C1 segment of cervical spinal cord (tissue), 14 donors: ENCODE data around the gene MYL3.

Experiments used
- DNase-seq, 14 donors: peaks; one replicate each; lab custom pipeline; 2025; lab: John Stamatoyannopoulos, UW

Gene MYL3

DNA sequence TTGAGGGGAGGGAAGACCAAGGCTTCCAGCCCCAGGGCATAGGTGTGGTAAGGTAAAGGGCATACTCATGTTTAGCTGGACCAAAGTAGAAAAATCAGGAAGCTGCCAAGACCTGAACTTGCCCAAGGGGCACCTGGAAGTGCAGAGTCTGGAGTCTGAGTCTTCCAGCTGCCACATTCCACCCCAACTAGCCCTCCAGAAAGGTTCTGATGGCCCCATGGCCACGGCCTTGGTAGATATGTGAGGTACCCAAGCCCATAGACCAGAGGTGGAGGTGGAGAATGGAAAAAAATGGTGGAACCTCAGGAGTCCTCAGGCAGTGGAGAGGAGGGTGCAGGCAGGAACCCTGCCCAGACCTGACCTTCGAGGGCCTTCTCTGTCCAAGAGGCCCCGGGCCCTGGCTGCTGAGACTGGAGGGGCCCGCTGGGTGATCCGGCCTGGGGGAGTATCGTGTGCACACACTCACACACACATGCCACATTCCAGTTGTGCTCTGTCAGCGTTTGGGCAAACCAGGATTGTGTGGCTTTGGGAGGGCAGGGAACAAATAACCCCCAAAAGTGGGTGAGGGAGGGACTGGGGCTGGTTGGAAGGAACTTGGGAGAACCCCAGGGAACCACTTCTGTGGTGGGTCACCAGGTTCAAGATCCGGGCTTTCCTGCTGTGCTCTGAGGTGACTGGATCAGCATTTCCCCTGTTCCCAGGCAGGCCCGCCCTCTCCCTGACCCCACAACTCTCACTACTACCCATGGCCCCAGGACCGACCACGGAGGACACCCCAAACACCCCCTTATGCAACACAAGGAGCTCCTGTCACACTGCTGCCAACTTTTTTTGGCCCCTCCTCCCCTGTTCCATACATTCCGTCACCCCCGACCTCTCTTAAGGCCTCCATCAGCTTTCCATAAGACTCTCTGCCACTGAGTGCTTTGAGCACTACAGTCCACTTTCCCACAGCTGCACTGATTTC, 11.6 kb downstream of the MYL3 start:
- no peak for DNase-seq

DNA sequence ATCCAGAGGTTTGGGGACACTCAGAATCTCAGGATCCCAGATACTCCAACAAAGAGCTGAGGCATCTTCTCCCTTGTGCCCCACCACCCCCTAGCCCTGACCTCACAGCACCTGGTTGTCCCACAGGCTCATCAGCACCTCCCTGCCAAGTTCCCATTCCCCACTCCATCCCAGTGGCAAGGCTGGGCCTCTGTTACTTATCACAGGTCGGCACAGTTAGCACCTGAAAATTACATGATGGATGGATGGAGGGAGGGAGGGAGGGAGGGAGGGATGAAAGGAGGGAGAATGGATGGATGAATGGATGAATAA, 12.8 kb downstream of the MYL3 start:
- DNase-seq: no peak

DNA sequence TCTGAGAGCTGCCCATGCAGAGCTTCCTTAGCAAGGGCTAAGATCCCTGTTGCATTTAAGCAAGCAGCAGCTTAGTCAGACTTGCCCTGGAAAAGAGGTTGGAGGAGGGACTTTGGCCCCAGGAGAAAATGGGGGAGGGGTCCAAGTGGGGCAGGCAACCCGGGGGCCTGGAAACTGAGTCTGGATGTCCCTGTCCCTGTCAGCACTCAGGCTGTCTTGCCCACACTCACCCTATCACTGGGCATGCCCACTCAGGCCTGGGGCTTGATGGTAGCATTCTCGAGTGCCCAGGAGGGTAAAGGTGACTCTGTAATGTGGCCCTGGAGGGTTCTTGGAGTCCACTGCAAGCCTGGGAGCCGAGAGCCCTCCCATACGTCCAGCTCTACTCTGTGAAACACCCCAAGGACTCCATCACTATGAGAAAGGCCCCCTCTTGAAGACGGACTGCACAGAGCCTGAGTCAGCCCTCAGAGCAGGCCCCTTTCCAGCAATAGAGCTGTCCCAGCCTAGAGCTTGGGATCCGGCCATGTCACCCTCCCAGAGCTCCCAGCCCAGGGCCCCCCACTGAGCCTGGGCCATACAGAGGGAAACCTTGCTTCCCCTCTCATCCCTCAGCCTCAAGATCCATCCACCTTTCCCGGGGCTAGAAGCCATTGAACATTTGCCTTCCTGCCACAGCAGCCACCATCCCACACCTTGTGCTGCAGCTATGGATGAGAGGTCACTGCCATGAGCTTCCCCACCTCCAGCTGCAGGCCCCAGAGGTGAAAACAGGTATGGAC, 13.4 kb downstream of the MYL3 start:
- DNase-seq: no peak

DNA sequence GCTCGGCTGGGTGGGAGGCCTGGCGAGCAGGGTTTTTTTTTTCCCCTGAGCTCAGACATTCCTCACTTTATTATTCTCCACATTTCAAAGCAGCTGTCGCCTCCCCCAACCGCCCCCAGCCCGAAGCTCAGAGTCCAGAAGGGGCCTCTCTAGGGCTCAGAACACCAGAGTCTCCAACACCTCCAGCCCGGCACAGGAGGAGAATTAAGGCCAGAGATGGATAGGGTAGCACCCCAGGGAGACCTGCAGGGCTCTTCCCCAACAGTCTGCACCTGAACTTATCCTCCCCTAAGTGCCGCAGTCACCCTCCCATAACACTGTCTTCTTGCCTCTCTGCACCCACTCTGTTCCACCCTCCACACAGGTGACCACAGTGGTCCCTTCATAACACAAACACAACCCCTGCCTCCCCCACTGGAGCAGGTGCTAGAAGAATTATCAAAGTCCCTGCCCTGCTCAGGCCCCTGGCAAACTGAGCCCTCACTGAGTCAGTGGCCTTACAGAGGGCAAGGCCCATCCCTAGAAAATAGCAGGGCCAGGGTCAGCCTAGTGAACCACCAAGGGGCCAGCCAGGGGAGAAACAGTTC, 14.1 kb downstream of the MYL3 start:
- DNase-seq: no peak

DNA sequence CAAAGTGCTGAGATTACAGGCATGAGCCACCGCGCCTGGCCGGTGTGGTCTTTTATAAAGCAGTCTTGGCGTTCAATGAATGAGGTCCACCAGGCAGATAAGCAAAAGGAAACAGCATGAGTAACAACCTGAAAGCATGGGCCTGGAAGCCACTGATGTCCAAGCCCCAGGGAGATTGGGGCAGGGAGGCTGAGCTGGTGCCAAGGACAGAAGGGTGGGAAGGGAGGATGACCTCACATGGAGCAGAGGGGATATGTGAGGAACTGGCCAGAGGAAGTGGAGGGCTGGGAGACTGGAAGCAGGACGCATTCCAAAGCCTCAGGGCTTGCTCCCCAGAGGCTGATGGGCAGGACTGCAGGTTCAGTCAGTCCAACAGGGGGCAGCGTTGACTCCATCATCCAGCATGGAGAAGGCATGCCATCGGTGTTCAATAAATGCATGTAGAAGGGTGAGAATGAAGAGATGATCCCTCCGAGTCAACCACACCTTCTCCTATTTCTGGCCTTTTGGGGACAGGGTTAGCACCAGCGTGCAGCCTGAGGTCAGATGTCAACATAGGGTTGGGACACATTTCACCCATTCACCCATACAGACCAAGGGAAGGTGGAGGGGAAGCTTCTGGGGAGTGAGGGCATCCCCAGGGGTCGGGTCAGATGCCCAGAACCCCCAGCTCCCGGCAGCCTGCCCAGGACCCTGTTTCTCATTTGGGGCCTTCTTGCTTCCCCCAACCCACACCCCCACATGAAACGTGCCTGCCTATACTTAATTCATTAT, 14.8 kb downstream of the MYL3 start:
- no peak for DNase-seq

DNA sequence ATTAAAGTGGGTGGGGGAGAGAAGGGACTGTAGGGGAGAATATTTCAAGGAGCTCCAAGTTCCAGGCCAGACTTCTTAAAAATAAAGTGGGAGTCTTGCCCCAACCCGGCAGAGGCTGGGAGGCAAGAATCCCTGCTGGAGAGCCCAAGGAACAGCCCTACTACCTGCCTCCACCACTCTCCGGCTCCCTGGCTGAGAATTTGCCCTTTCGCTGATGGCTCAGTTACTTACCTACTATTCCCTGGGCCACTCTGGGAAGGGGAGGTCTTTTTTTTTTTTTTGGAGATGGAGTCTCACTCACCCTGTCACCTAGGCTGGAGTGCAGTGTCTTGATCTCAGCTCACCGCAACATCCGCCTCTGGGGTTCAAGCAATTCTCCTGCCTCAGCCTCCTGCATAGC, 15.5 kb downstream of the MYL3 start:
- no peak for DNase-seq

DNA sequence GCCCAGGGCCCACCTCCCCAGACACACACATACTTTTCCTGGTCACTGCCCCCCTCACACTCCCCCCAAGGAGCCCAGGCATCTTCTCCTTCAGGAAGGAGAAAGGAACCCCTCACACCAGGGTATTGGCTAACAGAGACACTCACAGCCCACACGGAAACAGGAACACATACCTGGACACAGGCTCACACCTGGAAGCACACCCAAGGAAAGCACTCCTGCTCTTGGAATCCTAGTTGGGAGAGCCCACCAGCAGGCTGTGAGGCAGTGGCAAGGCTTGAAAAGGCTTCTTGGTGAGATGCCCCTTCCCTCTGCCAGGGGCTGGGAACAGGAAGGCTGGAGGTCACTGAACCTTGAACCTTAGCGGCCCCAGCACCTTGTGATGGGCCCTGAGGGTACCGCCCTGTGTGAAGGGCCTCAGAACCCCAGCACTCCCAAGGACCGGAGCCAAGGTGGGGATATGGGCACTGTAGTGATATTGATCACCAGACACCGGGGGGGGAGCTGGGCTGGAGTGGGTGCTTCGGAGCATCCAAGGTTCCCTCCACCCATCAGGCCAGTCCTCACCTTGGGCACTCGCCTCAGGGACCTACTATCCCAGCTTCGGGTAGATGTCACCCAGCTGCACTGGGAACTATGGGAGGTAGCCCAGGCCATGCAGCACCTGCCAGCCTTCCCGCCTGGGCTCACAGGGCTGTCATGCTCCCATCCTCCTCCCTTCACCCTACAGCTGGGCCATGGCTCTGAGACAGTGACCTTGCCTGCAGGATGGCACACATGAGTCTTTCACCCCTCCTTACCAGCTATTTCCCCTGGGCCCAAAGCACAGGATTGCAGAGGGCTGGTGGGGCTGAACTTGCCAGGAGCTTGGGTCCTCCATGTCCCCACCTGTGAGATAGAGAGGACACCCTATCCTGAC, 16.4 kb downstream of the MYL3 start:
- no peak for DNase-seq

DNA sequence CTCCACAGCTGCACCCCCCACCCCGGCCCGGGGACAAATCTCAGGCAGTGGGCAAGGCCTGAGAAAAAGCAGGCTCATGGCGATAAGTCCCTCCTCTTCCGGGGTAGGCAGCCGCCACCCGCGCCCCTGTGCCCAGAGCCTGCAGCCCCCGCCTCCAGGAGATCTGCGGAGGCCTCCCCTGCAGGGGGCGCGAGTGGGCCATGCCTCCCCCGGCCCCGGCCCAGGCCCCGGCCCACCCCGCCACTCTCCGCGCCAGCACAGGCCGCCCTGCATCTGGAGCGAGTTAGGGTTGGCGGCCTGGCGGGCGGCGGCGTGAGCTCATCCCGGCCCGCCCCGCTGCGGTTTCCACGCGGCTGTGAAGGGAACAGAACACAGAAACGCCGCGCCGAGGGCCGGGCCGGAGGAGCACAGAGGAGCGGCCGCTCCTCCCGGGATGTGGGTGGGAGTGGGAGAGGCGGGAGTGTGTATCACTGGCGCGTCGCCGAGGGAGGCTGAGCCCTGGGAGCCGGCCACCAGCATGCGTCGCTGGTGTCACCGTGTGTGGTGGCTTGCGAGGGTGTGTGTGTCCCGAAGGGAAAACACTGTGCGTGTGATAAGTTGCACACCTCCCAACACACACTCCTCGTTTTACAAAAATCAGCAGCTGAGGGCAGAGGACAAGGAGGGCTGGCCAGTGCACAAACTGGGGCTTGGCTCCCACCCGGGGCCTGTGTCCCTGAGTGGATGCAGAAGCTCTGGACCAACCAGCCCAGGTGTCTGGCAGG, 17.2 kb downstream of the MYL3 start:
- peak in 11 of 14 donors; percentile 30 to 87 (median 54) for DNase-seq

DNA sequence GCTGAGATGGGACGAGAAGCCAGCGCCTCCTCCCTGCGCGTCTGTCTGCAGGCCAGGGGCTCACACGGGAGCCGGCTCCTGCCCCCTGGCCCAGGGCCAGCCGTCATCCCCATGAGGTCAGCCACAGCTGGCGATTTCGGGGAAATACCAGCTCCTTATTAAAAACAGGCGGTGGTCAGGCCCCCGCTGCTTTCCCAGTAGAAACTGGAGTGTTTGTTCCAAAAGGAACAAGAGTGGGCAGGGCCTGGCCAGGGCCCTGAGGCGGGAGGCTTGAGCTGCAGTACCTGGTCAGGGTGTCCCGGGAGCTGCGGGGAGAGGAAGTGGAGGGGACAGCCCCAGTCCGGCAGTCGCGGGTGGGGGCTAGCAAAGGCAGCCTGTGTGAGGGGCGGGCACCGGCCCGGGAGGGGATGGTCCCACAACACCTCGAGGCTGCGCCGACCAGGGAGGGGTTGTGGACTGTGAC, 17.8 kb downstream of the MYL3 start:
- peak in 4 of 14 donors; percentile 44 to 87 (median 61) for DNase-seq

DNA sequence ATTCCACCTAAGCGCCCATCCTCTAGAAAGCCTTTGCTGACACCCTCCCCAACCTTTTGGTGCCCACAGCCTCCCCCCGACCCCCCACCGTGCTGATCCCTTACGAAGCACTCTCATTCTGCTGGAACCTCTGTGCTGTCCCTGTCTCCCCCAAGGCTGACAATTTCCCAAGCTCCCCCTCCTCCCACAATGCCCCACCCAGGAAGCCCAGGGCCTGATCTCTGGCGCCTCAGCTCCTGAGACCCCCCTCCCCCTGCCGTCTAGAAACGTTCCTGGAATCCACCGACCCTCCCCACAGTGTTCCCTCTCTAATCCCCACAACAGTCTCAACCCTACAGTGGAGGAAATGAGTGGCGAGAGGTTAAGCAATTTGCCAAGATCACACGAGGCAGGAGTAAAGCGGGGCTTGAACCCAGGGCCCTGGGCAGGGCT, 18.3 kb downstream of the MYL3 start:
- no peak for DNase-seq

DNA sequence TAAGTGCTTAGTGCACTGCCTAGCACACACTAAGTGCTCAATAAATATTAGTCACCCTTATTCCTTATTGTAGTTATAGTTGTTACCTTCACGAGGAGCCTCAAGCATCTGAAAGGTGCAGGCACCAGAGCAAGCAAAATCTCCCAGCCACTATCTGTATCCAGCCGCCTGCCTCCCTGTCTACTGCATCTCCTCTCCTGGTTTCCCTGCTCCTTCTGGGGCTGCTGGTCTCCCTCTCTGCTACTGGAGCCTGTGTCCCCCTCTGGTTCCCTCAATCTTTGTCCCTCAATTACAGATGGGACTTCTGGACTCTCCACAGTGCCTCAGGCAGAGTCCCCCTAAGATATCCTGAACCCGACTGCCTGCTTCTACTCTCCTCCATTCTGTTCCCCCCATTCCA, 18.8 kb downstream of the MYL3 start:
- DNase-seq: no peak

DNA sequence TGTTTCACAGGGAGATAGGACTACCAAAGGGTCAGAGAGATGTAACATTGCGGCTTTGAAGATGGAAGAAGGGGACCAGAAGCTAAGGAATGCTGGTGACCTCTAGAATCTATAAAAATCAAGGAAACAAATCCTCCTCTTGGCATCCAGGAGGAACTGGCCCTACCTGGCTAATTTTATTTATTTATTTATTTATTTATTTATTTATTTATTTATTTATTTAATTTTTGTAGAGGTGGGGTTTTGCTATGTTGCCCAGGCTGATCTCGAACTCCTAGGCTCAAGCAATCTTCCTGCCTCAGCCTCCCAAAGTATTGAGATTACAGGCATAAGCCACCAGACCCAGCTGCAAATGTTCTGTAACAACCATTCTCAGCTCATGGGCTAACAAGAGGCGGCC, 19.7 kb downstream of the MYL3 start:
- no peak for DNase-seq

DNA sequence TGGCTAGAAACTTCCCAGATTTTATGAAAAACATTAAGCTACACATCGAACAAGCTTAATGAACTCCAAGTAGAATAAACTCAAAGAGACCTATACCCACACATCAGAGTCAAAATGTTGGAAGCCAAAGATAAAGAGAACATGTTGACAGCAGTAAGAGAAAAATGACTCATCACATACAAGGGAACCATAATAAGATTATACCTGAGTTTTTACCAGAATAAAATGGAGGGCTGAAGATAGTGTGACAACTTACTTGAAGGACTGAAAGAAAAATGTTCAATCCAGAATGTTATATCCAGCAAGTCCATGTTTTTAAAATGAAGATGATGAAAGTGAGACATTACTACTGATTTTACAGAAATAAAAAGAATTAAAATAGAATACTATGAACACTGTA, 22.8 kb downstream of the MYL3 start:
- no peak for DNase-seq

DNA sequence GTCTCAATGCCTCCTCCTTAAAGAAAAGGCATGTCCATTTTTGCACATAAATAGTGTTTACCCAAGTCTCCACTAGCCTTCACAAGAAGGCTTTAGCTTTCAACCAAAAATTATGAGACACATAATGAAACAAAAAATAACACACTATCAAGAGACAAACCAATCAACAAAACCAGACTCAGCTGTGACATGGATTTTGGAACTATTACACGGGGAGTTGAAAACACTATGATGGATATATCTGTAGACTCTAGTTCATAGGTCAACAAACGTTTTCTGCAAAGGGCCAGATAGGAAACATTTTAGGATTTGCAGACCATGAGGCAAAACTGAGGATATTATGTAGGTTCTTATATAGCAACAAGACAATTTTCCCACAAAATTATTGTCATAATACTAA, 24.9 kb downstream of the MYL3 start:
- no peak for DNase-seq

DNA sequence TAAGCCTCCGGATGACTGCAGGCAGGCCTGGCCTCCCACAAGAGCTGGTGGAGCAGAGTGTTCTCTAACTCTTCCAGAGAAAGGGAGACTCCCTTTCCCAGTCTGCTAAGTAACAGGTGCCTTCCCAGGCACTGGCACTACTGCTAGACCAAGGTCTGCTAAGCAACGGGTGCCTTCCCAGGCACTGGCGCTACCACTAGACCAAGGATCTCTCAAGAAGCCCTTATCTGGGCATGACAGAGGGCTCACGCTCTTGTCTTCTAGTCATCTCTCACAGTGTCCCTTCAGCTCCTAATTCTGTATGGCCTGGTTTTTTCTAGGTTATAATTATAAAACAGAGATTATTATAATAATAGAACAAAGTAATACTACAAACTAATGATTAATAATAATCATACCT, 27.8 kb downstream of the MYL3 start:
- no peak for DNase-seq

DNA sequence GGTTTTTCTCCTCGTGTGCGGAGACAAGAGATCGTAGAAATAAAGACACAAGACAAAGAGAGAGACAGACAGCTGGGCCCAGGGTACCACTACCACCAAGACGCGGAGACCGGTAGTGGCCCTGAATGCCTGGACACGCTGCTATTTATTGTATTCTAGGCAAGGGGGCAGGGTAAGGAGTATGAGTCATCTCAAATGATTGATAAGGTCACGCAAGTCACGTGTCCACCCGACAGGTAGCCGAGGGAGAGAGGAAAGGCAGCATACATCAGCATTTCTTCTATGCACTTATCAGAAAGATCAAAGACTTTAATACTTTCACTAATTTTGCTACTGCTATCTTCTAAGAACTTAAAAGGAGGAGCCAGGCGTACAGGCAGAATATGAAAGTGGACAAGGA, 28.2 kb downstream of the MYL3 start:
- no peak for DNase-seq

DNA sequence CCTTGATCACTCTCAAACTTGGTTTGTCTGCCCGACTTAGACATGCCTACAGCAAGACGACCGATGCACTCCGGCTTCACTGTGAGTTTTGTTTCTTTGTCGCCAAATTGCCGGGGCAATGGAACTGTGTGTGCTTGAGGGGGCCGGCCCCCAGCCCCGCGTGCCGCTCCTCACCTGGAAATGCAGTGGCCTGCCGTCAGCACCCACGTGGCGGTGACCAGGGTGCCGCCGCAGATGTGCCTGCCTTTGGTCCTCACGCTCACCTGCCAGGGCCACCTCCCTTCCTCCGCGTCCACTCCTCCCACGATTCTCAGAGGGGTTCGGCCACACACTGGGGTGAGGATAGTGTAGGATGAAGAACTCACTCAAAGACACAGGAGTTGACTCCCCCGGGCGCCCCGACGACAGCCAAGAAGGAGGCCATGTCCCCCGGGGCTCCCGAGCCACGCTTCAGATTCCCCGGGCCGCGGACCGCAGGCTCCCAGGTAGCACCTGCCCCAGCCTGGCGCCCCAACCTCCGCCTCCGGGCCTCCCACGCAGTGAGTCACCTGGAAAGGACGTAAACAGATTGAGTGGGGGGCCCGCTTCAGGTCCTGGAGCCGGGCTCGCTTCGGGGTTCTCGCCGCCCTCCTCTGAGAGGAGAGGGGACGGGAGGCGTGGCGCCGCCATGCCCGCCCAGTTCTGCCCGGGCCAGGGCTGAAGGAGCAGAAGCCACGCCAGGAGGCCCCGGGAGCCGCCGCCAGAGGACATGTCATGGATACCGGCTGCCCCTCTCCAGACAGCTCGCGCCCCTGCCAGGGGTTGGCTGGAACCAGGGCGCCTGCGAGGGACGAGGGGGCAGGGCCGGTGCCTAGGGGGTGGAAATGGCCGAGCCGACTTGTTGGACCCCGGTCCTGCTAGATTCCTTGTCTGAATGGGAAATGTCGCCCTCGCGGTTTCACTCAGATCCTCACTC, 29.6 kb downstream of the MYL3 start:
- DNase-seq: no peak

DNA sequence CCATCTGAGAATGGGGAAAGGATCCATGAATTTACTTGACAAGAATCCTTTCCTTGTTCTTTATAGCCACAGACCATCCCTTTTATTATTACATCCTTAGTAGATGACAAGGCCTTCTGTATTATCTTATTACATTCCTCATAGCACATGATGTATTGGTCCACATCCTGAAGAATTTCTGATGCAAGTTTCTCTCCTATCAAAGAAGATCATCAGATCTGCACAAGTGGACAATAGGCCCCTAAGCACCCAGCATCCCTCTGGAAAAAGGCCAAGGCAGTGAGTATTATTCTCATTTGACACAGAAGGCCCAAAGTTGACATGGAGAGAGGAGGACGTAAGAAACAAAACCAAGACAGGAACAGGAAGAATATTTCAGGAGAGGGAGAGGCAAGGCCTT, 31.4 kb downstream of the MYL3 start:
- no peak for DNase-seq

DNA sequence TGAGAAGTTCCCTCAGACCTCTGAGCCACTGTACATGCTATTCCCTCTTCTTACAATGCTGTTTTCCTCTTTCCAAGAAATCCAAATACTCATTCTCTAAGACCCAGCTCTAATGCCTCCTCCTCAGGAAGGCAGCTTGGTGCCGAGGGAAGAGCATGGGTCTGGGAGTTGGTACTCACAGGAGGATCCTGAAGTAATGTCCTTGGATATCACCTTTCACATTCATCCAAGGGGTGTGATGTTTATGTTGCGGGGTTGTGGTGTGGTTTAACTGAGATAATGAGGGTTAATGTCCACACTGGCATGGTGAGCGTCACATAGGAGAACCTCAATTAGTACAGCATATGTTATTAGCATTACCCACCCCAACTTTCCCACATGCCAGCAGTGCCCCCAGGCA, 31.9 kb downstream of the MYL3 start:
- no peak for DNase-seq
